C4-2B (cell line): Measurements from ENCODE around the gene TCF4.

Source experiments
- H3K27ac ChIP-seq: fragments of 450-650 bp; 2 replicates; pipeline ENCODE4 v1.5.1; 2017
- ZFX ChIP-seq: fragments of 450-650 bp; IDR thresholded peaks from 2 replicates; pipeline ENCODE4 v1.6.1; 2017
- TF ChIP-seq, protein P1 (sequence below): fragments of 450-650 bp; conservative IDR thresholded peaks from 2 replicates; pipeline ENCODE4 v1.5.1; 2017; ENCODE audit warnings: mild to moderate bottlenecking

Gene TCF4

DNA sequence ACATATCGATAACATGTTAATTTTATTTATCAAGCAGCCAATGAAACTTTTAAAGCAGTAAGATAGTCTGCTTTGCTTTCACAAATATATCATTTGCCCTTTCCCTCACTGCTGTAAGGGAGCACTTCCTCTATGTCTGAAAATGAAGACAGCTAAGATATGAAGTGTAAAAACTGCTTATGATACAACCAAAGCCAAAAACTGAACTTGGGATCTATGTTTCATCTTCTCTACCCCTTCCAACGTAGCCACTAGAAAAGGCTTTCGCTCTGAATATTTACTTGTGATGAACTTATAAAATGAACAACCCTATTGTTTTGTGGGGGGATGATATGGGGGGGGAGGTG, 140.3 kb downstream of the TCF4 start:
- H3K27ac ChIP-seq = no peak overlapping the region
- no peak for TF ChIP-seq ZFX
- TF ChIP-seq, protein P1, sequence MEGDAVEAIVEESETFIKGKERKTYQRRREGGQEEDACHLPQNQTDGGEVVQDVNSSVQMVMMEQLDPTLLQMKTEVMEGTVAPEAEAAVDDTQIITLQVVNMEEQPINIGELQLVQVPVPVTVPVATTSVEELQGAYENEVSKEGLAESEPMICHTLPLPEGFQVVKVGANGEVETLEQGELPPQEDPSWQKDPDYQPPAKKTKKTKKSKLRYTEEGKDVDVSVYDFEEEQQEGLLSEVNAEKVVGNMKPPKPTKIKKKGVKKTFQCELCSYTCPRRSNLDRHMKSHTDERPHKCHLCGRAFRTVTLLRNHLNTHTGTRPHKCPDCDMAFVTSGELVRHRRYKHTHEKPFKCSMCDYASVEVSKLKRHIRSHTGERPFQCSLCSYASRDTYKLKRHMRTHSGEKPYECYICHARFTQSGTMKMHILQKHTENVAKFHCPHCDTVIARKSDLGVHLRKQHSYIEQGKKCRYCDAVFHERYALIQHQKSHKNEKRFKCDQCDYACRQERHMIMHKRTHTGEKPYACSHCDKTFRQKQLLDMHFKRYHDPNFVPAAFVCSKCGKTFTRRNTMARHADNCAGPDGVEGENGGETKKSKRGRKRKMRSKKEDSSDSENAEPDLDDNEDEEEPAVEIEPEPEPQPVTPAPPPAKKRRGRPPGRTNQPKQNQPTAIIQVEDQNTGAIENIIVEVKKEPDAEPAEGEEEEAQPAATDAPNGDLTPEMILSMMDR = no peak

DNA sequence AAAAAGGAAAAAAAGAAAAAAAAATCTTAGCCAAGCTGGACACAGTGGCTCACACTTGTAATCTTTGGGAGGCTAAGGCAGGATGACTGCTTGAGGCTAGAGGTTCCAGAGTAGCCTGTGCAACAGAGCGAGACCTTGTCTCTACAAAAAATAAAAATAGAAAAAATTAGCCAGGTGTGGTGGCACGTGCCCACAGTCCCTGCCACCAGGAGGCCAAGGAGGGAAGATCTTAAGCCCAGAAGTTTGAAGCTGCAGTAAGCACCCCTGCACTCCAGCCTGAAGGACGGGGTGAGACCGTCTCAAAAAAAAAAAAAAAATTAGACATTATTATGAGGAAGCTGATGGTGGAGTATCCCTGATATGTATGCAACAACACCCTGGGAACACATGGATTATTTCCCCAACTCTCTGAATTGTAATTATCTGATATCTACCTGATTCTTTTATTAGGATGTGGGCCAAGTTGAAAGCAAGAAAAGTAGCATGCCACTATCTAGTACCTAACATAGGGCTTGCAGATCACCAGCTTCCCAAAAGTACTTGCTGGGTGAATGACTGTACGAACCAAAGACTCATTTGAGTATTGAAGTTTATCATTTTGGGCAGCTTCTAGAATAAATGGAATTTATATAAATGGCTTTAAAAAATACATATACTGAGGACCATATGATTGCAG, 140.9 kb downstream of the TCF4 start:
- no peak overlapping the region for H3K27ac ChIP-seq
- TF ChIP-seq ZFX = no peak
- TF ChIP-seq, protein P1 = no peak

DNA sequence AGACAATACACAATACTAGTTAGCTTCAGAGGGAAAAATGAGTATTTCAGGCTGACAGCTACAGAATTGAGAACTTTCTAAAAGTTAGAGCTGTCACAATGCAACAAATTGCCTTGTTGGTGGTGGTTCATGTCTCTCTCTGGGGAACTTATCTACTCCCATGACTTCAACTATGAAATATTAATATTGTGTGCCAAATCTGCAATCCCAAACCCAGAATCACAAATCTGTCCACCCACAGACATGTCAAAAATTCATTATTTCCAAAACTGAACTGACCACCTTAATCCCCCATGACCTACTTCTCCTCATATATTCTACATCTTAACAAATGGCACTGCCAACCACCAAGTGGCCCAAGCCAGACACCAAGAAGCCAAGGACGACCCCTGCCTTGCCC, 143.5 kb downstream of the TCF4 start:
- H3K27ac ChIP-seq = no peak overlapping the region
- no peak for TF ChIP-seq ZFX
- TF ChIP-seq, protein P1 = no peak

DNA sequence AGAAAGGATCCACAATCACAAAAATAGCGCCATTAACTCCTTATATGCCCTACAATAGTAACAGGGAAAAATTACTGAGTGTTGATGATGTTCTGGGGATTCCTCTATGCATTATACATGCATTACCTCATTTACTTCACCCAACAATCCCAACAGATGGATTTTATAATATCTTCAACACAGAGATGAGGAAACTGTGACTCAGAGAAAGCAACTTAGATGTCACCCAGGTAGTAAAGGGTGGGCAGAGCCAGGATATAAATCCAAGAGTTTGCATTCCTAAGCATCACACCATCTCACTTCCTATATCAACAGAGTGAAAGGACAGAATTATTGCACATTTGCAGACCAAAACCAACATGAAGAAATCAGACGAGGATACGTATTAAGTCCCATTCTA, 144.2 kb downstream of the TCF4 start:
- H3K27ac ChIP-seq = no peak overlapping the region

DNA sequence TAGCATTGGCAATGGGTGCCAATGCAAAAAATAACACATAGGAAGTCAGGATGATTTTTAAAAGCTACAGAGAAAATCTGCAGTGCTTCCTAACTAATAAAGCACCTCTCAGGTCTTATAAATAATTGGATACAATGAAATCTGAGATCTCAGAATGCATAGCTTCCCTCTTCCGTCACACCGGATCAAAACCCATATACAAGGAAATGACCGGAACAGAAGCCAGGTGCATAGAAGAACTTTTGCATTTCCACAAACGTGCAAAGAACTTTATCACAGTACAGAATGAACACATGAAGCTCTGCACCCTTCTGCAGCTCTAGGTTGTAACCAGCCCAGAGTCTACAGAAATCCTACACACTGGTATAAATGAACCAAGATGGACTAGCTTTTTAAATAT, 145.4 kb downstream of the TCF4 start:
- no peak overlapping the region for H3K27ac ChIP-seq
- TF ChIP-seq, protein P1 = no peak
- no peak for TF ChIP-seq ZFX

More for the DNA sequence above, 144.2 kb downstream of the TCF4 start:
- no peak for TF ChIP-seq ZFX
- TF ChIP-seq, protein P1 = no peak

DNA sequence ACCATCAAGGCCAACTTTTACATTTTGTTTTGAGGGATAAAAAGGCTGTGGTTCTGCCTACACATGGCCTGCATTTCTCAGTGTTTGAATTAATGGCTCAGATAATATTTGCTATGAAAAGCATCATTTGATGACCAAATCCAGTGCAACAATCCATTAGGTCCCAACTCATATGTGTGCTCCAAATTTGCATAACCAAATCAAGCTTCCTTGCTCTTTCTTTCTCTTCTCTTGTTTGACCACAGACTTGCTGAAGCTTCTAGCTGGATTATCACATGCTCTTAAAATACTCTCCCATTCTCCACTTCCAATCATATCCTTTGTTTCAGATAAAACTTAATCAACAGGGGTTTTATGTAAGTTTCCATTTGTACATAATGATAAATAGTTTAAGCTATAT, 147.0 kb downstream of the TCF4 start:
- H3K27ac ChIP-seq = no peak overlapping the region
- no peak for TF ChIP-seq ZFX
- TF ChIP-seq, protein P1 = no peak

DNA sequence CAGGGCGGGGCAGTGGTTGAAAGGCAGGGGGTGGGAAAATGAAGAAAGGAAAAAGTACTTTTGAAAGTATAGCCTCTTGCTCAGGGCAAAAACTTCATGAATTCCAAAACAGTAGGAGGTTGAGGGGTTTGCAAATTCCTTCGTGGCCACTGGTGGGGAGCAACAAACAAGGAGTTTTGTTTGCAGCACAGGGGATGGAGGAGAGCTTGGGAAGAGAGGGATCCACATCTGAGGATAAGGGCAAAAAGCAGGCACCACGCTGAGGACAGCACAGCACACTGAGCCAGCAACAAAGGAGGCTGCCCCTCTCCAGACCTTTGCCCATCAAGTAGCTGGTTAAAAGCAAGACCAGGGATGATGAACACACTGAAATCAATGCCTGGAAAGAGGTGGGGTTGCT, 148.9 kb downstream of the TCF4 start:
- H3K27ac ChIP-seq = no peak overlapping the region
- no peak for TF ChIP-seq ZFX
- TF ChIP-seq, protein P1 = no peak
